CD4-positive, alpha-beta memory T cell (primary cell): ENCODE data around the gene STAMBPL1. TPM values are rescaled to one million over a fixed set of nuclear protein-coding genes. Genes with fewer than 3 reads are reported as not detected.
A peak's percentile ranks its signal among the peaks of the same experiment; 100 is the strongest.

Experiments used
- CTCF ChIA-PET: fragments of 350-600 bp; sonication (Branson Sonifier 250); formaldehyde crosslinking; loops from one replicate; lab custom pipeline; 2021; ENCODE audit warnings: inconsistent platforms; ENCODE audit not compliant: partially characterized antibody; lab: Charles Lee
- POLR2A ChIA-PET: fragments of 350-600 bp; sonication (Branson Sonifier 250); formaldehyde crosslinking; loops from one replicate; lab custom pipeline; 2021; ENCODE audit not compliant: partially characterized antibody; lab: Charles Lee
- DNase-seq, 5 donors: peaks; one replicate each; pipeline versions ENCODE4 v3.0.0 to v3.0.0-alpha.2; 2020 to 2022; ENCODE audit warnings: mixed read lengths in 1 of 5
- H3K27ac ChIP-seq: one replicate; pipeline ENCODE4 v1.7.0; 2013; ENCODE audit warnings: low read depth, low read length
- H3K27me3 ChIP-seq: 2 replicates; pipeline ENCODE4 v1.7.0; 2013; ENCODE audit warnings: mild to moderate bottlenecking, low read length, moderate library complexity; ENCODE audit not compliant: insufficient read depth
- H3K36me3 ChIP-seq: 2 replicates; pipeline ENCODE4 v1.7.0; 2013; ENCODE audit warnings: mild to moderate bottlenecking, low read length, moderate library complexity; ENCODE audit not compliant: insufficient read depth
- H3K4me1 ChIP-seq: 2 replicates; pipeline ENCODE4 v1.7.0; 2013; ENCODE audit warnings: mild to moderate bottlenecking, low read length, moderate library complexity; ENCODE audit not compliant: insufficient read depth
- H3K4me3 ChIP-seq, 2 donors: one replicate each; pipeline ENCODE4 v1.7.0; 2013; ENCODE audit warnings: low read length in 2 of 2, mild to moderate bottlenecking in 1 of 2
- H3K9me3 ChIP-seq, 2 donors: one replicate each; pipeline ENCODE4 v1.7.0; 2013; ENCODE audit warnings: low read length in 2 of 2, control low read depth in 1 of 2; ENCODE audit not compliant: control insufficient read depth in 1 of 2
- H3K27ac Mint-ChIP-seq, 7 donors: one replicate each; pipeline ENCODE4 v1.8.0; 2020 to 2021; ENCODE audit warnings: mixed read lengths in 7 of 7, mild to moderate bottlenecking in 6 of 7, inconsistent platforms in 3 of 7, moderate library complexity in 3 of 7
- H3K27me3 Mint-ChIP-seq, 2 donors: one replicate each; pipeline ENCODE4 v1.8.0; 2020 to 2021; ENCODE audit warnings: mixed read lengths in 2 of 2
- H3K36me3 Mint-ChIP-seq, 2 donors: one replicate each; pipeline ENCODE4 v1.8.0; 2020 to 2021; ENCODE audit warnings: mixed read lengths in 2 of 2, inconsistent platforms in 1 of 2, mild to moderate bottlenecking in 1 of 2
- H3K4me1 Mint-ChIP-seq, 4 donors: one replicate each; pipeline ENCODE4 v1.8.0; 2020 to 2021; ENCODE audit warnings: mixed read lengths in 4 of 4, mild to moderate bottlenecking in 1 of 4
- H3K4me3 Mint-ChIP-seq, 8 donors: one replicate each; pipeline ENCODE4 v1.8.0; 2020 to 2021; ENCODE audit warnings: mixed read lengths in 8 of 8, mild to moderate bottlenecking in 7 of 8, moderate library complexity in 6 of 8, inconsistent platforms in 3 of 8
- H3K9me3 Mint-ChIP-seq, 8 donors: one replicate each; pipeline ENCODE4 v1.8.0; 2020 to 2021; ENCODE audit warnings: mixed read lengths in 8 of 8, mild to moderate bottlenecking in 5 of 8, inconsistent platforms in 3 of 8, moderate library complexity in 1 of 8
- intact Hi-C: fragments of 100-400 bp; cut with micrococcal nuclease; formaldehyde crosslinking; loops from one replicate; pipeline ENCODE4 v1.15.1; 2023
- polyA plus RNA-seq, 2 donors: library from polyadenylated mRNA; unstranded; fragments of 300-500 nt; fragmentation: Illumina TruSeq; gene quantifications; one replicate each; pipeline ENCODE4 v1.2.3, GENCODE V29; 2021
- total RNA-seq, 2 experiments: library from RNA; stranded (reverse); gene quantifications; one replicate each; pipeline ENCODE4 v1.2.3, GENCODE V29; 2021

Gene STAMBPL1
- total and polyA plus RNA-seq, 4 experiments from 2014 or later, result 5.3 to 43.2 (median 24.9) TPM

GRCh38 chr10:88896994-88897853 lies 17.2 kb downstream of the STAMBPL1 start:
- peaks cover 68% of the 10 kb centered on the region for H3K4me1 ChIP-seq
- Mint-ChIP-seq H3K4me3 (peak overlapping the region in 5 of 8 donors; percentile 17 to 74 (median 59)), H3K27ac (peak overlapping the region in 6 of 7 donors; percentile 16 to 81 (median 44)), H3K27me3 (no peaks in the 10 kb centered on the region), H3K9me3 (peaks cover 0 to 1% (median 0%) of the 10 kb centered on the region in 8 donors), H3K36me3 (peaks cover 8 to 17% of the 10 kb centered on the region in 2 donors), H3K4me1 (peaks cover 43 to 60% (median 51%) of the 10 kb centered on the region in 4 donors)
- peaks cover 5% of the 10 kb centered on the region for H3K36me3 ChIP-seq
- DNase-seq, result no peak
- H3K27ac ChIP-seq, result no peak overlapping the region
- no peaks in the 10 kb centered on the region for H3K27me3 ChIP-seq
- H3K9me3 ChIP-seq, result no peaks in the 10 kb centered on the region
- intact Hi-C loops, result loop anchor here (2.0 kb wide), 1 partner anchor 16 kb away; the partner anchor contains the start of gene STAMBPL1
- H3K4me3 ChIP-seq, result no peak overlapping the region
- POLR2A ChIA-PET, result interaction anchor here (1.1 kb wide), 1 partner anchor 18 kb away, joined by 6 read pairs; the partner anchor contains the start of gene STAMBPL1
- CTCF ChIA-PET, result interaction anchor here (1.0 to 1.4 kb wide), 4 partner anchors 10 to 90 kb away, joined by 3 to 5 read pairs (median 4); no protein-coding TSS in a partner anchor

- ChIA-PET CTCF (interaction anchor here (1.4 to 1.6 kb wide), 3 partner anchors 17 to 320 kb away, joined by 3 read pairs; no protein-coding TSS in a partner anchor), POLR2A (interaction anchor here (1.1 to 2.0 kb wide), 2 partner anchors 10 to 19 kb away, joined by 3 to 9 read pairs; partner anchors contain the start of gene STAMBPL1)
- H3K27ac ChIP-seq, result no peak overlapping the region
- H3K9me3 ChIP-seq, result no peaks in the 10 kb centered on the region
- DNase-seq, result no peak
- H3K36me3 ChIP-seq, result peaks cover 7% of the 10 kb centered on the region
- no peaks in the 10 kb centered on the region for H3K27me3 ChIP-seq
- Mint-ChIP-seq H3K9me3 (peaks cover 0 to 1% (median 0%) of the 10 kb centered on the region in 8 donors), H3K27me3 (no peaks in the 10 kb centered on the region), H3K27ac (peak overlapping the region in 2 of 7 donors; percentile 28 to 65), H3K36me3 (peaks cover 17 to 27% of the 10 kb centered on the region in 2 donors), H3K4me1 (peaks cover 40 to 58% (median 48%) of the 10 kb centered on the region in 4 donors), H3K4me3 (no peak overlapping the region)
- H3K4me1 ChIP-seq, result peaks cover 54% of the 10 kb centered on the region
- H3K4me3 ChIP-seq, result no peak overlapping the region
- intact Hi-C loops, result no loop called here
These were observed 18.7 kb downstream of the STAMBPL1 start for GRCh38 chr10:88898727-88899126.

GRCh38 chr10:88899886-88900285 lies 19.8 kb downstream of the STAMBPL1 start:
- no peak overlapping the region for H3K27ac ChIP-seq
- H3K27ac Mint-ChIP-seq, result no peak overlapping the region

GRCh38 chr10:88901206-88901983 lies 21.4 kb downstream of the STAMBPL1 start:
- Histone ChIP-seq H3K36me3 (peaks cover 18% of the 10 kb centered on the region), H3K4me3 (no peak overlapping the region), H3K9me3 (no peaks in the 10 kb centered on the region), H3K27ac (no peak overlapping the region), H3K27me3 (no peaks in the 10 kb centered on the region), H3K4me1 (peaks cover 47% of the 10 kb centered on the region)
- ChIA-PET POLR2A (interaction anchor here (1.9 kb wide), 1 partner anchor 22 kb away, joined by 6 read pairs; the partner anchor contains the start of gene STAMBPL1), CTCF (interaction anchor here (1.1 to 3.4 kb wide), 5 partner anchors 9 to 66 kb away, joined by 3 to 21 read pairs (median 10); no protein-coding TSS in a partner anchor)
- H3K4me1 Mint-ChIP-seq, result peaks cover 32 to 44% (median 38%) of the 10 kb centered on the region in 4 donors
- intact Hi-C loops, result no loop called here
- DNase-seq, result no peak
- peak overlapping the region in 2 of 7 donors; percentile 23 to 49 for H3K27ac Mint-ChIP-seq
- H3K27me3 Mint-ChIP-seq, result no peaks in the 10 kb centered on the region
- peaks cover 0 to 1% (median 0%) of the 10 kb centered on the region in 8 donors for H3K9me3 Mint-ChIP-seq
- H3K4me3 Mint-ChIP-seq, result no peak overlapping the region
- peaks cover 27 to 46% of the 10 kb centered on the region in 2 donors for H3K36me3 Mint-ChIP-seq

More at GRCh38 chr10:88899886-88900285, 19.8 kb downstream of the STAMBPL1 start:
- H3K27me3 ChIP-seq, result no peaks in the 10 kb centered on the region
- POLR2A ChIA-PET, result interaction anchor here (1.9 to 2.0 kb wide), 2 partner anchors 20 kb away, joined by 6 to 9 read pairs; partner anchors contain the start of gene STAMBPL1
- peaks cover 14% of the 10 kb centered on the region for H3K36me3 ChIP-seq
- no peak for DNase-seq
- peaks cover 0 to 1% (median 0%) of the 10 kb centered on the region in 8 donors for H3K9me3 Mint-ChIP-seq
- peaks cover 38 to 58% (median 46%) of the 10 kb centered on the region in 4 donors for H3K4me1 Mint-ChIP-seq
- intact Hi-C loops, result no loop called here
- H3K4me3 Mint-ChIP-seq, result no peak overlapping the region
- no peak overlapping the region for H3K4me3 ChIP-seq
- CTCF ChIA-PET, result interaction anchor here (1.2 to 3.4 kb wide), 7 partner anchors 7 to 319 kb away, joined by 3 to 21 read pairs (median 6); no protein-coding TSS in a partner anchor
- H3K9me3 ChIP-seq, result no peaks in the 10 kb centered on the region
- H3K36me3 Mint-ChIP-seq, result peaks cover 23 to 37% of the 10 kb centered on the region in 2 donors
- peaks cover 51% of the 10 kb centered on the region for H3K4me1 ChIP-seq
- no peaks in the 10 kb centered on the region for H3K27me3 Mint-ChIP-seq

GRCh38 chr10:88901984-88902789 lies 22.1 kb downstream of the STAMBPL1 start:
- Histone ChIP-seq H3K27me3 (no peaks in the 10 kb centered on the region), H3K4me3 (no peak overlapping the region), H3K4me1 (peaks cover 39% of the 10 kb centered on the region), H3K9me3 (no peaks in the 10 kb centered on the region), H3K36me3 (peaks cover 22% of the 10 kb centered on the region), H3K27ac (no peak overlapping the region)
- intact Hi-C loops, result no loop called here
- H3K27ac Mint-ChIP-seq, result peak overlapping the region in 1 of 7 donors; percentile 18
- ChIA-PET POLR2A (no interaction called here), CTCF (interaction anchor here (1.8 to 3.4 kb wide), 4 partner anchors 9 to 67 kb away, joined by 6 to 21 read pairs (median 12); no protein-coding TSS in a partner anchor)
- H3K27me3 Mint-ChIP-seq, result no peaks in the 10 kb centered on the region
- no peak overlapping the region for H3K4me3 Mint-ChIP-seq
- peaks cover 26 to 36% (median 32%) of the 10 kb centered on the region in 4 donors for H3K4me1 Mint-ChIP-seq
- peaks cover 32 to 54% of the 10 kb centered on the region in 2 donors for H3K36me3 Mint-ChIP-seq
- DNase-seq, result no peak
- H3K9me3 Mint-ChIP-seq, result peaks cover 0 to 1% (median 0%) of the 10 kb centered on the region in 8 donors

- no peak overlapping the region for H3K27ac Mint-ChIP-seq
- H3K4me3 Mint-ChIP-seq, result no peak overlapping the region
- peaks cover 40 to 66% of the 10 kb centered on the region in 2 donors for H3K36me3 Mint-ChIP-seq
- H3K27ac ChIP-seq, result no peak overlapping the region
- peaks cover 25% of the 10 kb centered on the region for H3K4me1 ChIP-seq
- H3K4me1 Mint-ChIP-seq, result peaks cover 19 to 25% (median 21%) of the 10 kb centered on the region in 4 donors
- ChIA-PET POLR2A (no interaction called here), CTCF (no interaction called here)
- peaks cover 25% of the 10 kb centered on the region for H3K36me3 ChIP-seq
- intact Hi-C loops, result no loop called here
- DNase-seq, result no peak
- no peak overlapping the region for H3K4me3 ChIP-seq
- no peaks in the 10 kb centered on the region for H3K27me3 ChIP-seq
- no peaks in the 10 kb centered on the region for H3K9me3 ChIP-seq
- H3K9me3 Mint-ChIP-seq, result no peaks in the 10 kb centered on the region
- H3K27me3 Mint-ChIP-seq, result no peaks in the 10 kb centered on the region
These were observed 23.7 kb downstream of the STAMBPL1 start for GRCh38 chr10:88903715-88904114.
